ENCODE measurements around the gene SMIM27. TPM values are rescaled to one million over a fixed set of nuclear protein-coding genes. Genes with fewer than 3 reads are reported as not detected.

SMIM27 gene
- total and polyA plus RNA-seq, 4 experiments from 2014 or later = 32.1 to 115 (median 40.1) TPM

Other genes with a start within 250 kb of the SMIM27 start
- gene ACO1, start 167.7 kb upstream of the SMIM27 start, total RNA-seq = 1 to 10 TPM; 7.9 to 9.1 TPM
- 10 to 100 TPM in 1 of 2 donors, 1 to 10 TPM in 1; 9.2 to 11.9 TPM for gene ACO1, start 167.7 kb upstream of the SMIM27 start, polyA plus RNA-seq
- 10 to 100 TPM; 29.0 to 32.0 TPM for gene RIGI, start 26.1 kb upstream of the SMIM27 start, total RNA-seq
- gene RIGI, start 26.1 kb upstream of the SMIM27 start, polyA plus RNA-seq = 10 to 100 TPM; 19.4 to 22.1 TPM
- 10 to 100 TPM; 24.1 to 24.6 TPM for gene TOPORS, start 259 bp downstream of the SMIM27 start, total RNA-seq
- 10 to 100 TPM; 24.4 to 32.4 TPM for gene TOPORS, start 259 bp downstream of the SMIM27 start, polyA plus RNA-seq
- gene NDUFB6, start 20.8 kb downstream of the SMIM27 start, total RNA-seq = 10 to 100 TPM; 18.2 to 21.0 TPM
- gene NDUFB6, start 20.8 kb downstream of the SMIM27 start, polyA plus RNA-seq = 10 to 100 TPM; 65.4 to 83.7 TPM
- gene TAF1L, start 83.3 kb downstream of the SMIM27 start, total RNA-seq = under 1 TPM; 0.06 to 0.12 TPM
- gene TAF1L, start 83.3 kb downstream of the SMIM27 start, polyA plus RNA-seq = not detected
- not detected for gene TMEM215, start 231.2 kb downstream of the SMIM27 start, total RNA-seq
- not detected for gene TMEM215, start 231.2 kb downstream of the SMIM27 start, polyA plus RNA-seq